NCI-H187 (cell line): ENCODE measurements around the gene LMNTD1.
"Not testable (repeated sequence)": the region's sequence is repeated elsewhere in the genome, so short reads cannot be mapped to it uniquely, and the experiment has no call there.

ENCODE experiments used
- DNase-seq, 2 experiments: peaks; one replicate each; lab custom pipeline; 2025; lab: John Stamatoyannopoulos, UW

Gene LMNTD1, protein sequence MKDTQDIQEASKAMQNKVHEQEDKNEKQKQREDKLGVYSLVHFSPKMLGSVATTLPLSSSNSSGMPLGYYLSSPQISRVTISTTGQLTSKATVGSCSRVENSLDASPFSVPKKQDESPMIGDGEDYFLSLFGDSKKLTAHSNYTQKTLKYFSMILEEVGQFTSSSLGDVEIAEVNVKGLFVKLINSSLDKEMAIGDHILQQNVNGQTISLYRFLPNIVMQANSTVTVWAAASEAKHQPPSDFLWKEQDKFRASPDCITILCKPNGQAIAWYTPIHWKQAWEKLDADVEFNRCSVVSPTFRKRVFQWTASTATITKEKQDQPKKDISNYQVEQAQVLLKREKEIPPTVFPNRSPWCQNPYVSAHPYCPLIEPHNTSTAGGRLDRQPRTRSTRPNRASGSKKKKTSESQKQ

DNA sequence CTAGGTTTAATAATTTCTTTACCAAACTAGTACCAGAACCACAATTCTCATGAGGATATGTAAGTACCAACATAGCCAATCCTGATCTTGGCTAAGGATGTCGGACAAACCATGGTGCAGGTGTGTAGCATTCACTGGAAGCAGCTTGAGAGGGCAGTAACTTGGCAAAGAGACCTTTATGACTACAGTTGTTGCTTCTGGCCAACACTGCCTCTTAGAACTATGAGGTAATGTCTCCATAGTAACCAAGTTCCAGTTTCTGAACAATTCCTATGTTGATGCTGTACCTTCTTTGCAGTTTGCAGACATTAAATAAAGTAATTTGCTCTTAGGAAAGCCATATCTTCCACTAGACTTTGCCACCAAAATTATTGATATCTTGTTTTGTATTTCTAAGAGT, at the start of gene LMNTD1:
Gene LMNTD1 (minus strand): TSS at position 186 of the 400 bp plus-strand sequence. CDS start 324 bp downstream, outside the sequence.
- no peak for DNase-seq

DNA sequence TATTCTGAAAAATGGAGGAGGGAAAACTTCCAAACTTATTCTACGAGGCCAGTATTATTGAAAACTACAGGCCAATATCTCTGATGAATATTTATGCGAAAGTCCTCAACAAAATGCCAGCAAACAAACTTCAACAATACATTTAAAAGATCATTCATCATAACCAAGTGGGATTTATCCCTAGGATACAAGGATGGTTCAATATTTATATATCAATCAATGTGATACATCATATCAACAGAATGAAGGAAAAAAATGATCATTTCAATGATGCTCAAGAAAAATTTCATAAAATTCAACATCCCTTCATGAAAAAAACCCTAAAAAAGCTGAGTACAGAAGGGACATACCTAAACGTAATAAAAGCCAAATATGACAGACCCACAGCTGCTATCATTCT, 45.9 kb upstream of the LMNTD1 start:
- no peak for DNase-seq

DNA sequence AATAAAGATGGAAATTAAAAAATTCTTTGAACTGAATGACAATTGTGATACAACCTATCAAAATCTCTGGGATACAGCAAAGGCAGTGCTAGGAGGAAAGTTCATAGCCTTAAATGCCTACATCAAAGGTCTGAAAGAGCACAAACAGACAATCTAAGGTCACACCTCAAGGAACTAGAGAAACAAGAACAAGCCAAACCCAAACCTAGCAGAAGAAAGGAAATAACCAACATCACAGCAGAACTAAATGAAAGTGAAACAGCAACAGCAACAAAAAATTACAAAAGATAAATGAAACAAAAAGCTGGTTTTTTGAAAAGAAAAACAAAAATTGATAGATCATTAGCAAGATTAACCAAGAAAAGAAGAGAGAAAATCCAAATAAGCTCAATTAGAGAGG, 42.4 kb upstream of the LMNTD1 start:
- DNase-seq = not testable (repeated sequence)

DNA sequence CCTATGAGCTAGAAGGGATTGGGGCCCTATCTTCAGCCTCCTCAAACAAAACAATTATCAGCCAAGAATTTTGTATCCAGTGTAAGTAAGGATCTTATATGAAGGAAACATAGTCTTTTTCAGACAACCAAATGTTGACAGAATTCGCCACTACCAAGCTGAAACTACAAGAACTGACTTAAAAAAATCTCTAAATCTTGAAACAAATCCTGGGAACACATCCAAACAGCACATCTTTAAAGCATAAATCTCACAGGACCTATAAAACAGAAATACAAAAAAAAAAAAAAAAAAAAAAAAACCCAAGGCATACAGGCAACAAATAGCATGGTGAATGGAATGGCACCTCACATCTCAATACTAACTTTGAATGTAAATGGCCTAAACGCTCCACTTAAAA, 41.3 kb upstream of the LMNTD1 start:
- no peak for DNase-seq

DNA sequence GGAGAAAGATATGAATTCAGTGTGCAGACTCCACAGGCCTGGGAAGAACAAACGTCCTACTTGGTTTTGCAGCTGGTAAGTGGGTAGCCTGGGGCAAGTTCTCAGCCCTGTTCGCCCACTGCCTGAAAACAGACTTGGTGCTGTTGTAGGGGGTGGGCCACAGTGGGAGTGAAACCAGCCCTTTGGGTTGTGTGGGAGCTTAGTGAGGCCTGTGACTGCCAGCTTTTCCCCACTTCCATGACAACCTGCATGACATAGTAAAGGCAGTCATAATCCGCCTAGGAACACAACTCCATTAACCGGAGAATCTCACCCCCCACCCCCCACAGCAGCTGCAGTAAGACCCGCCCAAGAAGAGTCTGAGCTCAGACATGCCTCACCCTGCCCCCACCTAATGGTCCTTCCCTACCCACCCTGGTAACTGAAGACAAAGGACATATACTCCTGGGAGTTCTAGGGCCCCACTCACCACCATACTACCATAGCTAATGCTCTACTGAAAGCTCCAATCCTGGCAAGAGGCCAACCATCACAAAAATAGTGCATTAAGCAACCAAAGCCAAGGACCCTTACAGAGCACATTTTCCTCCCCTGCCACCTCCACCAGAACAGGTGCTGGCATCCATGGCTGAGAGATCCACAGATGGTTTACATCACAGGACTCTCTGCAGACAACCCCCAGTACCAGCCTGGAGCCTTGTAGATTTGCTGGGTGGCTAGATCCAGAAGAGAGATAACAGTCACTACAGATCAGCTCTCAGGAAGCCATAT, 39.8 kb upstream of the LMNTD1 start:
- peak; percentile 32 to 64 for DNase-seq

DNA sequence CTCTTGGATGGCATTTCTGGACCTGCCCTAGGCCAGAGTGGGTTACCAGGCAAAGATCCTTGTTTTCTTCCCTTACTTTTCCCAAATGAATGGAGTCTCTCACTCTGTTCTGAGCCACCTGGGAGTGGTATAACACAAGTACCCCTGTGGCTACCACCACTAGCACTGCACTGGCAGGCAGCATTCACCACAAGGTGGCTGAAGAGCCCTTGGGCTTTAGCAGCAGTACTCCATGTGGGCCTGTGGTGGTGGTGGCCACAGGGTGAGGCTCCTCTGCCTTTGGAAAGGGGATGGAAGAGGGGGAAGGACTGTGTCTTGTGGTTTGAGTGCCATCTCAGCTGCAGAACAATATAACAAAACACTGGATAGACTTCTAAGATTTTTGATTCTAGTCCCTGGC, 38.1 kb upstream of the LMNTD1 start:
- DNase-seq = no peak

DNA sequence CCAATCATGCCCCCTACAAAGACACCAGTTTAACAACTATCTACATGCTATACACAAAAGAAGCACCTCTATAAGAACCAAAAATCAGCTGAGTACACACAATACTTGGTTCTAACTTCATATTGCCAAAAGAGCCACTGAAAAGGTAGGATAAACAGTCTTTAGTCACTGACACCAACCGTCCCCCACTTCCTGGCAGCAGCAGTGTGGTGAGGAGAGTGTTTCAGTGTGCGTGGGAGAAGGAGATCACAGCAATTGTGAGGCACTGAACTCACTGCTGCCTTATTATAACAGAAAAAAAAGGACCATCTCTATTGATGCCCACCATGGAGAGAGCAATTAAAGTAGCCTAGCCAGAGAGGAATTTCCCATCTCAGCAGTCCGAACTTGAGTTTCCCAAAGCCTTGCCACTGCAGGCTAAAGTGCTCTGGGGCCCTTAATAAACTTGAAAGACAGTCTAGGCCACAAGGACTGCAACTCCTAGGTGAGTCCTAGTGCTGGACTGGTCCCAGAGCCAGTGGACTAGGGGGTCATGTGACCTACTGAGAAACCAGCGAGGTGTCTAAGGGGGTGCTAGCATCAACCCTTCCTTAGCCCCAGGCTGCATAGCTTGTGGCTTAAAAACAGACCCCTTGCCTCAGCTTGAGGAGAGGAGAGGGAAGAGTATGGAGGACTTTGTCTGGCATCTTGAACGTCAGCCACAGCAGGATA, 37.1 kb upstream of the LMNTD1 start:
- DNase-seq = no peak

DNA sequence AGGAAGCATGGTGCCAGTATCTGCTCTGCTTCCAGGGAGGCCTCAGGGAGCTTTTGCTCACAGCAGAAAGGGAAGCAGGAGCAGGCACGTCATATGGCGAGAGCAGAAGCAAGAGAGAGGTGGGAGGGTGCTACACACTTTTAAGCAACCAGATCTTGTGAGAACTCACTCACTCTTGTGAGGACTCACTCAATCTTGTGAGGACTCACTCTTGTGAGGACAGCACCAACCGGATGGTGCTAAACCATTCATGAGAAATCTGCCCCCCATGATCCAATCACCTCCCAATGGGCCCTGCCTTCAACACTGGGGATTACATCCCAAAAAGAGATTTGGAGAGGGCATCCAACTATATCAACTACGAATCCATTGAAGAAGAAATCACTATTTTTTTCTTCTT, 34.3 kb upstream of the LMNTD1 start:
- no peak for DNase-seq

DNA sequence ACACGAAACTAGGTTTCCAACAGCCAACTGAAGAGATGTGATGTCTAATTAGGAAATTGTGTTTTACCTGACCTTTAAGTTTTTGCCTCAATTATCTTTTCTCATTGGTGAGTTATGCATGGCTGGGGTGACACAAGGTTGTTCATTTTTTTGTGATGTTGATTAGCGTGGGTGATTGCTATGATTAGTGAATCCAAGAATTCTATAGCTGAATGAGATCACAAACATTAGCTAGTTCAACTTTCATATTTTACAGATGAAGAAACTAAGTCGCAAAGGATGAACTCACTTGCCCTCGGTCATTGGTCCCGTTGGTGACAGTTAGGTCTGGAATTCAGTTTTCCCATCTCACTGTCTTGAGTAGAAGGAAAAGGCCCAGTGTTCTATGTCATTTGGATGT, 32.6 kb upstream of the LMNTD1 start:
- no peak for DNase-seq

DNA sequence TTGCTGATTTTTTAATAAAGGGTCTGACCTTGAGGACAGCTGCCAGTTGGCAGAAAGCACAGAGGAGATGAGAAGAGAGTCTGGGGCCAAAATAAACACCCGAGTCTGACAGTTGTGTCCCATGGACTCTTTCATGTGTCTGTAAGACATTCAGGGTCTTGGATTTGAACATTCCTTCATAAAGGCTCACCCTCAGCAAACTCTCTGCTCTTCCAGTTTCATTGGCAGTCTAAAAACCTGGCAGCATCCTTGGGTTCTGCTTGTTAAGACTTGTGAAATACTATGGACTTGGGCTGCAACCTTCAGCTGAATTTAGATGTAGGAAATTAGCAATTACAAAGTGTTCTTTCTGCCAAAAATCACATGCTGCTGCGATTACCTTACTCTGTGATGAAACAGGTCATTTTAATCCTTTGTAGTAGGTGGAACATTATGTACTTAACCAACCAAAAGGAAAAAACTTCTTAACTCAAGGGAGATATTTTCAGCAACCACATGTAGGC, 32.0 kb upstream of the LMNTD1 start:
- no peak for DNase-seq

DNA sequence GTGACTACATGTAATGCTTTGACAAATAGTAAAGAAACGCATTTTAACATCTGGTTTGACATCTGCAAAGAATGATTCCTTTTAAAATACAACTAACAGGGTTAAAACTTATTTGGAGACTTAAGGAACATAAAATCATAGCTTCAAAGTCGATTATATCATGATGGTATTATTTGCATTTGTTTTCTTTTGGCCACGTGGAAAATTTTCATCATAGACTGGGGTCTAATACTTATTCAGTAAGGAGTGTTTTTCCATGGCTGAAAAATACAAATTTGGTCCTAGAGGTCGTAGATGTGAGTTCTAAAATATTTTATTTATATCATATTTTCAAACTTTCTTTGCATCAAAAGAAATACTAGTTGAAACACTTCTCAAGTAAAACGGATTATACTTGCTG, 31.5 kb upstream of the LMNTD1 start:
- no peak for DNase-seq

DNA sequence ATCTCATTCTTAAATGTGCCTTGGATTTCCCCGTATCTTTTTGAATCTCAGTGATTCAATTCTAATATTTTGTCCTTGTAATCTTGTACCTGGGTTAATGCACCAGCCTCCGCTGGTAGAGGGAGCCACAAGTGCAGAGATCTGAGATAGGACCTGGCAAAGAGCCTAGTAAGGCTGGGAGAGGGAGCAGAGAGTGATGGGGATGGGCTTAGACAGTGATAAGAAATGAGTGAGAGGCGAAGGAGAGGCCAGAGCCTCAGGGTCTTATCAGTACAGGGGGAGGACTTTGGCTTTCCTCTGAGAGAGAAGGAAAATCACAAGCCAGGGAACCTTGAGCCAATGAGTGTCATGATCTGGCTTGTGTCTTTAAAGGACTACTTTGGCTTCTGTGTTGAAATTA, 30.5 kb upstream of the LMNTD1 start:
- DNase-seq = no peak

DNA sequence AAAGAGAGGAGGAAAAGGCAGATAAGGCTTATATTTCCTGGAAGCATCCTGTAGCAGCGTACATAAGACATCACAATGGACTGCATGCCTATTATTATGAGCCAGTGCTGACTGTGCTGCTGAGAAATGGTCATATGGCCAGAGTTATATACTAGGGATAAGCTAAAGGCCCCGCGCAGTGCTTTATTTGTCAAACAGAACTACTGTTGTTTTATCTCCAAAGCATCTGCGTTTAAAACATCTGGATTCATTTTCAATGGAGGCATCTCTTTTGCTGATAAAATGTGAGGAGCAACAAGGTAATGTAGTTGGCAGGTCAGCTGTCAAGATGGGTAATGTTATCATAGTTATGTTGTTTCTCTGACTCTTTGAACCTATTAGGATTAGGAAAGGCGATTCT, 28.0 kb upstream of the LMNTD1 start:
- no peak for DNase-seq

DNA sequence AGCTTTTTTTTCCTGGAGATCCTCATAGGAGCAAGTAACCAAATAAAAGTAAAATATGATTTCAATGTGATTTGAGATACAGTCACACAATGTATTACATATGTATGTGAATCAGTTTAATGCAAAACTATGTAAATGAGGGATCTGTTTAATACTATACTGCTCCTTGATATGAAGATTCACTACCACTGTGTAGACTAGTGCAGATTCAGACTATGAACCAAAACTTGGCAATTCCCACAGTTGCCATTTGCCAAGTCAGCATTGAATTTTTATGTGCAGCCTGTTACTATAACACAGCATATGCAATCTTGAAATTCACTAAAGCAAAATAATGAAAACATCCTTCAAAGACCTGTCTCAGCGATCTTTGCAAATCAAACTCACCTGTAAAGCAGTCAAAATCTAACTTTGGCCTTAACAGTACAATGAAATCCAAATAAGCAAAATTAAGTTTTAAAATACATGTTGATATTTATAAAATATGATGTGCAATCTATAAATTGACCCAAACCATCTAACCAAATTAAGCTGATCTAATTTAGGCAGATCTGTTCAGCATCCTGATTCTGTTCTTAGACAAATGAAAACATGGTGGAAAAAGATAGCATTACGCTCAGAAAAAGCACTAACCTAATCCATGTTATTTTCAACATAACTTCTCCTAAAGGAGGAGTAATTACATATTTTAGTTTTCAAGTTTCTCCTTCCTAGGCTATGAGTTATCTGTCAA, 25.5 kb upstream of the LMNTD1 start:
- DNase-seq = no peak

DNA sequence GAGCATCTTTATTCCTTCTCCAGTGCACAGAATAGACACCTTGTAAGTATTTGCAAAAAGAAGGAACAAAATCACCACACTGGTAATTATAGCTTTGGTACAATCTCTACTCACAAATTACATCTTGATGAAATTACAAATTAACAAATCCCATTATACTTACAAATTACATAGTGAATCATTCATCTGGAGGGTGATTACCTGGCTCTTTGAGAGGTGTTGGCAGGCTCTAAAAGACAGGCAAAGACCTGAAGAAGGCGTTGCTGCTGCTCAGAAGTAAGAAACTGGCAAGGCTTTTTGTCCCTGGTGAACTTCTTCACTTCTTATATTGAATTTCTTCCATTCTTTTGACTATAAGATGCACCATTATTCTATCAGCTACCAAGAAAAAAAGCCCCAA, 21.7 kb upstream of the LMNTD1 start:
- no peak for DNase-seq

DNA sequence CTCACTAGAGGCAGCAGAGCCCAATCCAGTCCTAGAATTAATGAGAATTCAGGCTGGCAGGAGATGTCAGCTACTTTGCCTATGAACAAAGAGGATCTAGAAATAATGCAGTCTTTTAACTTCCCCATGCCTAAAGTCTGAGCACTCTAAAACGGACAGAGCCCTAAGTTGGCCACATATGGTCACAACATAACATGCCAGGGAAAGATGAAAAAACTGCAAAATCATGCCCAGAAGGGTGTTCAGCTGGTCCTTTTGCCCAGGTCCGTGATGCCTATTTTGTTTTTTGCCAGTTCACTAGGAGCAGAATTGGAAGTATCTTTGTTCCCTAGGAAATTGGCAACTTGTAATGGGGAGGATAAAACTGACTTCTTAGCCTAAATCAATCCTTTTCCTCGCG, 20.3 kb upstream of the LMNTD1 start:
- no peak for DNase-seq

DNA sequence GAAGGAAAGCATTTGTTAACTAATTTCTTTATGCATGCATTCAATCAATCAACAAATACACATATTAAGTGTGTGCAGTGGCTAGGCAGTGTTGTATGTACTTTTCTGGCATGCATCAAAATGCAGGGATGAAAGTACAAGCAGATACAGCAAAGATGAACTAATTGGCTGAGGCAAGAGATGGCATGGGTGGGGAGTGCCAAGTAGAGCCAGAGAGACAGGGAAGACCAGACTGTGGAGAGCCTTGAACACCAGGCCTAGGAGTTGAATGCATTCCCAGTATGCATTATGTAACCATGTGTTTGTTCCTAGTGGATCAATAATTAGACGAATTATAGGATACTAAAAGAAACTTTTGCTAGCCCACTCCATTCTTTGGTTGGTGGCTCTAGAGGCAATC, 17.3 kb upstream of the LMNTD1 start:
- no peak for DNase-seq

DNA sequence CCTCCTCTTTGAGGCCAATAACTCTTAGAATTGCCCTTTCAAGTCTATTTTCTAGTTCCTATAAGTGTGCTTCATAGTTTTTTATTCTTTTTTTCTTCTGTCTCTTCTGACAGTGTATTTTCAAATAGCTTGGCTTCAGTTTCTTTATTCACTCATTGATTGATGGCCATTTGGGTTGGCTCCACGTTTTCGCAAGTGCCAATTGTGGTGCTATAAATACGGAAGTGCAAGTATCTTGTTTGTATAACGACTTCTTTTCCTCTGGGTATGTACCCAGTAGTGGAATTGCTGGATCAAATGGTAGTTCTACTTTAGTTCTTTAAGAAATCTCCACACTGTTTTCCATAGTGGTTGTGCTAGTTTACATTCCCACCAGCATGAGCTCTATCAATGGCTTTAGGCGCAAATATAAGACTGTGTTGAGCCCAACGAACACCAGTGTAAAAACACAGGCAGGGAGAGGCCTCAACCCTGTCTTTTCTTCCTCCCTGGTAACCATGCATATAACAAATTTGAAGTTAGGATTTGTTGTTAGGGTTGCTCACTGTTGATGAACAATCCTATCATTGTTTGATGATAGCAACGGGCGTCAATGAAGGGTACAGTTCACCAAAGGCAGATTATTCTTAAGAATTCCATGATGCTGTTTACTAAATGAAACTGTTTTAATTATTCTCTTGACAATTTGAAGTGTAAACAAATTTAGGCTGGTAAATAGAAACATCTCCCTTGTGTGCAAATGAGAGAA, 13.3 kb upstream of the LMNTD1 start:
- no peak for DNase-seq

DNA sequence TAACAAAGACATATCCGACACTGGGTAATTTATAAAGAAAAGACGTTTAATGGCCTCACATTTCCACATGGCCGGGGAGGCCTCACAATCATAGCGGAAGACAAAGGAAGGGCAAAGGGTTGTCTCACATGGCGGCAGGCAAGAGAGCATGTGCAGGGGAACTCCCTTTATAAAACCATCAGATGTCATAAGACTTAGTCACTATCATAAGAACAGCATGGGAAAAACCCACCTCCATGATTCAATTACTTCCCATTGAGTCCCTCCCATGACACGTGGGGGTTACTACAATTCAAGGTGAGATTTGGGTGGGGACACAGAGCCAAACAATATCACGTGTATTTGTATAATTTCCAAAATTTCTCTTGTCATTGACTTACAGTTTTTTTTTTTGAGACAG, 5.5 kb upstream of the LMNTD1 start:
- DNase-seq = no peak

DNA sequence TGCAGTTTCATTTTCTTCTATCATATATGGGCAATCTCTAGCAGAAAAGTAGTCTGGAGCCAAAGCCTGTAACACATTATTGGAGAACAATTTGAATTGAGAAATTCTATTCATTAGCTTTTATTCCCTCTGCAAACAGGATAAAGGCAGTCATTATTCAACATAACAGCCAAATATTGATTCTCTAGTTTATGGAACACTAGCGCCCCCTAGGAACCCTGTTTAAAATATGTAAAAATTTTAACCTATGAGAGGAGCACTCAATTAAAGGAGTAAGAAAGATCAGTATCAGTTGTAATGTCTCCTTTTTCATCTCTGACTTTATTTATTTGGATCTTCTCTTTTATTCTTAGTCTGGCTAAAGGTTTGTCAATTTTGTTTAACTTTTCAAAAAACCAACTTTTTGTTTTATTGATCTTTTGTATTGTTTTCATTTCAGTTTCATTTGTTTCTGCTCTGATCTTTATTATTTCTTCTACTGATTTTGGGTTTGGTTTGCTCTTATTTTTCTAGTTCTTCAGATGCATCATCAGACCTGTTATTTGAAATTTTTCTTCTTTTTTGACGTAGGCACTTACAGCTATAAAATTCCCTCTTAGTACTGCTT, 4.8 kb upstream of the LMNTD1 start:
- peak in 1 of 2 experiments; percentile 8 for DNase-seq

DNA sequence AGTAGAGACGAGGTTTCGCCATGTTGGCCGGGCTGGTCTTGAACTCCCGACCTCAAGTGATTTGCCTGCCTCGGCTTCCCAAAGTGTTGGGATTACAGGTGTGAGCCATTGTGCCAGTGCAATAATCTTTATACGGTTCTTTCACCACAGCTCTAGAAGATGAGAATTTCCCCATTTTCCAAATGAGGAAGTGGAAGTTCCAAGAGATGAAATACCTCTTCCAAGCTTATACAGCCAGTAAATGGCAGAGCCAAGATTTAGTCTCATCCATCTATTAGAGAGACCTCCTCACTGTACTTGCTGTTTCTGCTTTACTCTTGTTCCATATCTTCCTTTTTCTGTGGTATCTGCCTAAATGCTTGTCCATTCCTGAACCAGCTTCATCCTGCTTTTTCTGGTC, 3.1 kb upstream of the LMNTD1 start:
- no peak for DNase-seq
